ENCODE data around the gene ATXN2. TPM values are rescaled to one million over a fixed set of nuclear protein-coding genes. Genes with fewer than 3 reads are reported as not detected.
"Not testable (repeated sequence)": the region's sequence is repeated elsewhere in the genome, so short reads cannot be mapped to it uniquely, and the experiment has no call there.

ATXN2 gene
- total RNA-seq, 1 experiment from 2014 or later: 108 TPM

- BruUV-seq (replicated peaks): no TSS peak
- Histone ChIP-seq H3K27ac (no peak overlapping the region), H3K9me3 (ENCODE audit: insufficient read depth, low read depth) (no peaks in the 10 kb centered on the region), H3K4me3 (no peak overlapping the region), H3K4me2 (no peak overlapping the region), H3K36me3 (ENCODE audit: low read depth) (no peaks in the 10 kb centered on the region), H3K9me2 (ENCODE audit: insufficient read depth) (no peaks in the 10 kb centered on the region), H3F3A (ENCODE audit: insufficient read depth, low read depth) (peaks cover 26% of the 10 kb centered on the region), H3K4me1 (replicated peaks; ENCODE audit: insufficient read depth) (peaks cover 22% of the 10 kb centered on the region), H3K27me3 (ENCODE audit: insufficient read depth, low read depth) (no peaks in the 10 kb centered on the region), H2AFZ (no peak overlapping the region), H4K20me1 (ENCODE audit: insufficient read depth) (no peaks in the 10 kb centered on the region), H3K79me2 (ENCODE audit: low read depth) (no peaks in the 10 kb centered on the region)
- no peak for DNase-seq
- intact Hi-C loops (cut with micrococcal nuclease; ENCODE audit: unreplicated experiment): no loop called here
- CTCF ChIA-PET: no interaction called here
- TF ChIP-seq CTCF (conservative IDR thresholded peaks at IDR 0.05): no peak
- no peak for TF ChIP-seq EZH2 (IDR thresholded peaks at IDR 0.05; ENCODE audit: low read depth)
- POLR2A ChIA-PET (ENCODE audit: unreplicated experiment): no interaction called here
Observed at GRCh38 chr12:111626230-111626629, 27.1 kb upstream of the ATXN2 start.

- peak overlapping the region; percentile 49 for H3K4me2 ChIP-seq
- intact Hi-C loops (cut with micrococcal nuclease; ENCODE audit: unreplicated experiment): loop anchor here (2.0 kb wide), 1 partner anchor 24 kb away; no protein-coding TSS in a partner anchor
- H3K4me1 ChIP-seq (replicated peaks; ENCODE audit: insufficient read depth): peaks cover 22% of the 10 kb centered on the region
- TF ChIP-seq CTCF (conservative IDR thresholded peaks at IDR 0.05): no peak
- no peaks in the 10 kb centered on the region for H3K36me3 ChIP-seq (ENCODE audit: low read depth)
- no peak overlapping the region; the same call in 1 of the 2 replicates for H2AFZ ChIP-seq
- peak; percentile 75 to 94 for DNase-seq
- H3K27ac ChIP-seq: peak overlapping the region; percentile 86
- H3K4me3 ChIP-seq: no peak overlapping the region
- peaks cover 26% of the 10 kb centered on the region for H3F3A ChIP-seq (ENCODE audit: insufficient read depth, low read depth)
- no peaks in the 10 kb centered on the region for H3K79me2 ChIP-seq (ENCODE audit: low read depth)
- ChIA-PET POLR2A (ENCODE audit: unreplicated experiment) (no interaction called here), CTCF (no interaction called here)
- no peaks in the 10 kb centered on the region for H3K9me2 ChIP-seq (ENCODE audit: insufficient read depth)
- BruUV-seq (replicated peaks): no TSS peak
- no peaks in the 10 kb centered on the region for H3K27me3 ChIP-seq (ENCODE audit: insufficient read depth, low read depth)
- no peaks in the 10 kb centered on the region for H4K20me1 ChIP-seq (ENCODE audit: insufficient read depth)
- H3K9me3 ChIP-seq (ENCODE audit: insufficient read depth, low read depth): no peaks in the 10 kb centered on the region
Observed at GRCh38 chr12:111624540-111624939, 25.4 kb upstream of the ATXN2 start.

GRCh38 chr12:111617841-111618240 lies 18.7 kb upstream of the ATXN2 start:
- H3K4me3 ChIP-seq; H4K20me1 ChIP-seq (ENCODE audit: insufficient read depth); POLR2A ChIA-PET (ENCODE audit: unreplicated experiment); H3K27ac ChIP-seq; H3K4me1 ChIP-seq (replicated peaks; ENCODE audit: insufficient read depth); H3K79me2 ChIP-seq (ENCODE audit: low read depth); H2AFZ ChIP-seq; H3K27me3 ChIP-seq (ENCODE audit: insufficient read depth, low read depth); BruUV-seq (replicated peaks); H3K4me2 ChIP-seq; intact Hi-C loops (cut with micrococcal nuclease; ENCODE audit: unreplicated experiment); H3F3A ChIP-seq (ENCODE audit: insufficient read depth, low read depth); H3K9me2 ChIP-seq (ENCODE audit: insufficient read depth); H3K9me3 ChIP-seq (ENCODE audit: insufficient read depth, low read depth); DNase-seq; H3K36me3 ChIP-seq (ENCODE audit: low read depth): not testable (repeated sequence)
- CTCF ChIA-PET: interaction anchor here (0.6 kb wide), 1 partner anchor 10 kb away, joined by 4 read pairs; no protein-coding TSS in a partner anchor

GRCh38 chr12:111616177-111616623 lies 17.1 kb upstream of the ATXN2 start:
- intact Hi-C loops (cut with micrococcal nuclease; ENCODE audit: unreplicated experiment): no loop called here
- Histone ChIP-seq H3K4me1 (replicated peaks; ENCODE audit: insufficient read depth) (peaks cover 6% of the 10 kb centered on the region; the same call in 1 of the 2 replicates), H3K9me2 (ENCODE audit: insufficient read depth) (no peaks in the 10 kb centered on the region), H3K4me2 (no peak overlapping the region), H3K4me3 (no peak overlapping the region), H3K27ac (no peak overlapping the region), H3F3A (ENCODE audit: insufficient read depth, low read depth) (peaks cover 5% of the 10 kb centered on the region; the same call in 1 of the 2 replicates), H3K27me3 (ENCODE audit: insufficient read depth, low read depth) (no peaks in the 10 kb centered on the region), H3K9me3 (ENCODE audit: insufficient read depth, low read depth) (no peaks in the 10 kb centered on the region), H3K79me2 (ENCODE audit: low read depth) (no peaks in the 10 kb centered on the region), H2AFZ (no peak overlapping the region), H3K36me3 (ENCODE audit: low read depth) (no peaks in the 10 kb centered on the region), H4K20me1 (ENCODE audit: insufficient read depth) (no peaks in the 10 kb centered on the region)
- ChIA-PET POLR2A (ENCODE audit: unreplicated experiment) (no interaction called here), CTCF (no interaction called here)
- no TSS peak for BruUV-seq (replicated peaks)
- TF ChIP-seq EZH2 (IDR thresholded peaks at IDR 0.05; ENCODE audit: low read depth) (no peak), CTCF (conservative IDR thresholded peaks at IDR 0.05) (no peak)
- no peak for DNase-seq
